ENCODE results near the gene DENND2D. TPM values are rescaled to one million over a fixed set of nuclear protein-coding genes. Genes with fewer than 3 reads are reported as not detected.

DENND2D gene
- polyA plus RNA-seq, 1 donor, result 1.0 TPM

- DNase-seq (ENCODE audit: low read depth), result no peak
Measured at GRCh38 chr1:111203681-111204200, 3.3 kb upstream of the DENND2D start.

DNA sequence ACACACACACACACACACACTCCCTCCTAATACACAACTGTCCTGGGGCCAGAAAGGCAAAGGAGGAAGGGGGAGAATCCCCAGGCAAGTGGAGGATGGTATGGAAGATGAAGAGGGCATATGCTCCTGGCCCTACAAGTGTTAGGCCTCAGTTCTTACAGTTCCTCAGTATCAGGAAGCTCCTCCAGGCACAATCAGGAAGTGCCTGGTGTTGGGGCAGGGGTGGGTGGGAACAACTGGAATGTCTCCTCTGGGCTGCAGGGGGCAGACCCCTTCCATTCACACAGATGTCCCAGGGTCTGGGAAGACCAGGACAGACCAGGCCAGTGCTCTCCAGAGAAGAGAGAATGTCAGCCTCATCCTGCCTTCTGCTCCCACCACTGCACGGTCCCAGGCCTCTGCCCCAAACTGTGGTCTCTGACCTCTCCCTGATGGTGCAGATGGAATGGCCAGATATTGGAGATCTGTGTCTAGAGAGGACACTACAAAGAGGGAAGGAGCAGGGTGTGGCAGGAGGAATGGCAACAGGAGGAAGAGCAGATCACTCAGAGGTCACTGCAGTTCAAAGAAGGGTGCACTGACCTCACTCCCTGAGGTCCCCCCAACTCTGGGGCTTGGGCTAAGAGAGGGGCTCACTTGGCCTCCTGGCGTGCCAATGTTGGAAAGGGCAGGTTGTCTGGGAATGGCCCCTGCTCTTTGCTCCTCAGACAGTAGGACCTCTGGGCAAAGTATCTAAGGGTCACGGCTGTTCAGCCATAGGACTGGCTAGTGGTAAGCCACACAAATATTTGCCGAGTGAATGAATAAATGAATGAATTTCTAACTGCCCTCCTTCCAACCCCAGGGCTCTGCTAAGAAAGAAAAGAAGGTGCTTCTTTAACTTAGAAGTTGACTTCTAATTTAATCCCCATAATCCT, 2.5 kb upstream of the DENND2D start:
- no peak for DNase-seq (ENCODE audit: low read depth)

- no peak for DNase-seq (ENCODE audit: low read depth)
Measured at GRCh38 chr1:111202366-111202706, 1.9 kb upstream of the DENND2D start.

- DNase-seq (ENCODE audit: low read depth), result no peak
Measured at GRCh38 chr1:111201275-111202090, 1.0 kb upstream of the DENND2D start.

DNA sequence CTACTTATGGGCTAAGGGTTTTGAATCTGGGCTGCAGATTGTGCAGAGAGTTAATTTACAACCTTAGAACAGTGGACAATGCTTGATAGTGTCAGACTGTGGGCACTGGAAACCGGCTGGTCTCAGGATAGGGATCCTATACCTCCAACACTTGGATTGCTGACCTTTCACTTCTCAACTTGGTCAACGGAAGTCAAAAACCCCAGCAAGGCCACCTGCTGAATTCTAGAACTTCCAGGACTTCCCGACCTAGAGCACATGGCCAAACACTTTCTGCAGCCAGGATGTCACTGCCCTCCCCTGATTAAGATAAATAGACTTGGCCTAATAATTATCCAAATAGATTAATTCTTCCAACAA, 336 bp upstream of the DENND2D start:
- DNase-seq (ENCODE audit: low read depth), result no peak

DNA sequence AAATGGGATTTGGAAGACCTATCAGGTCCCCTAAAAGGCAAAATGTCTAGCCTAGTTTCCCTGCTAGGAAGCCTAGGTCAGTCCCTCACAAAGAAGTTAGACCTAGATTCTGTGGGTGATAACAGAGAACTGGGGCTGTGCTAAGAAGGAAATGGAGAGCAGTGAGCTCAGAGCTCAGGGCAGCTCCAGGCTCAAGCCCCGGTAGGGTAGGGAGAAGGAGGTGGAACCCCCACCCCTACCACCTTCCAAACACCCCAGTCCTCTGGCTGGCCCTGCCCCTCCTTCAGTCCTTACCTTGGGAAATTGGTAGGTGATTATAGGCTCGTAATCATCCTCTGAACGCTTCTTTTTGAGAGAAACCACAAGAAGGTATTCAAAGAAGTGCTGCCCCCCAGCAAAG, 1.1 kb downstream of the DENND2D start:
- DNase-seq (ENCODE audit: low read depth), result no peak

- no peak for DNase-seq (ENCODE audit: low read depth)
Measured at GRCh38 chr1:111198836-111199235, 1.6 kb downstream of the DENND2D start.

DNA sequence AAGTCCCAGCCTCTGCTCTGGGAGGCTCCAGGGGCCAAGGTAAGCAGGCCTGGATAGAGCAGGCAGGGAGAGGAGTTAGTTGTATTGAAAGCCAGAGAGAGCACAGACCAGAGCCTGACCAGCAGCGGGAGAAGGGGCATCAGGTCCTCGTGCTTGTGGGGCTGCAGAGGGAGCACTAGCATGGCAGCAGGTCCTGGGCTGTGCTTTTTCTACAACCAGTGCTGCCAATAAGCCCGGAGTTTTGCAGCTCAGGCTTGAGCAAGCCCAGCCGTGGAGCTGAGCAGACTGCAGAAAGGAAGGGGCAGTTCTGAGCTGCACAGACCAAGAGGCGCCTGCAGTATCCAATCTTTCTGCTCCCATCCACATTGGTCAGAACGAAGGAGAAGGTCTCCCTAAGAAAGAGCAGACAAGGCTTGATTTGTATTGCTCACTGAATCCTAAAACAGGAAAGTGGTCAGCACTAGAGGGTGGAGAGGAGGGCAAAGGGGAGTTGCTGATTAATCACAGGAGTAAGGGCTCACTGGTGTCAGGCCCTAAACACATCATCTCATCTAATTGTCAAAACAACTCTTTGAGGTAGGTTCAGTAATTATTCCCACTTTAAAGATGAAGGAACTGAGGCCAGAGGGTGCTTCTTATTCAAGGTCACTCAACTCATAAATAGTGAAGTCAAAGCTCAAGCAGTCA, 2.7 kb downstream of the DENND2D start:
- no peak for DNase-seq (ENCODE audit: low read depth)

DNA sequence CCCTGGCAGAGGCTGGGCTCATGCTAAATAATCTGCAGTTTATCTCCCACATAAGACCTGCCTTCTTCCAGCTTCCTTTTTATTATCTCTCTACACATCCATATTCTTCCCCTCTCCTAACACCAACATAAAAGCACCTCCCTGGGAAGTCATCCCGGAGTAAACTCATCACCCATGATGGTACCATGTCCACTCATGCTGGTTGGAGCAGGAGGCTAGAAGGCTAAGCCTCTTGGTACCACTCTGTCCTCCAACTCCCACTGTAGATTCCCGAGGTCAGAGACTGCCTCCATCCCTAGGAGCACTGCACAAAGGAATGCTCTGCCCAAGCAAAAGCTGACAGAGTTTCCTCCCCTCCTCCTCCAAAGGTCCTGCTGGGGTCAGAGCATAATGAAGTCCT, 4.2 kb downstream of the DENND2D start:
- DNase-seq (ENCODE audit: low read depth), result no peak

DNA sequence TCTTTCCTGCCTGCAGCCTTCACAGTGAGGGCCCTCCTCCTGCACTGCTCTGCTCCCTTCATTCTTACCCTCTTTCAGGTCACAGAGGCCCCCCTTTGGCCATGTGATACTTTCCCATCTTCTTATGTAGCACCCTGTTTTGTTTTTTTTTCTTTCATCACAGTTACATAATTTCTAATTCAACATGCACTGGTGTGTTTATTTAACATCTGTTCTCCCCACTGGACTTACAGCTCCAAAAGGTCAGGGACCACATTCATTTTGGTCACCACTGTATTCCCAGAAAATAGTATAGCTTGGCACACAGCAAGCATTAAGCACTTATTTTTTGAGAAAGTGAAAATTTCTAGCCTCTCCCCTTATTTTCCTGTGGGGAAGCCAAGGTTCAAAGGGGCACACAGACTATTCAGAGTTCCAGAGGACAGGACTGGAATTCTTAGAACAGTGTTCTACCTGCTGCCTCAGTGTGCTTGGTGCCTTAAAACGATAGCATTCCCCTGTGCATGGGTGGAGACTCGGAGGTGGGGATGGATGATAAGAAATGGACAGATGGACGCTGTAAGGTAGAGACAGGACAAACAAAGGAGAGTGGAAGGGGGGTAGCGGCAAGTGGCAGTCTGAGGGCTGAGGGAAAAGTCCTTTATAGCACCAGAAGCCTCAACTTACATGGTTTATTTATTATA, 5.3 kb downstream of the DENND2D start:
- no peak for DNase-seq (ENCODE audit: low read depth)

- no peak for DNase-seq (ENCODE audit: low read depth)
Measured at GRCh38 chr1:111193712-111194480, 6.5 kb downstream of the DENND2D start.

DNA sequence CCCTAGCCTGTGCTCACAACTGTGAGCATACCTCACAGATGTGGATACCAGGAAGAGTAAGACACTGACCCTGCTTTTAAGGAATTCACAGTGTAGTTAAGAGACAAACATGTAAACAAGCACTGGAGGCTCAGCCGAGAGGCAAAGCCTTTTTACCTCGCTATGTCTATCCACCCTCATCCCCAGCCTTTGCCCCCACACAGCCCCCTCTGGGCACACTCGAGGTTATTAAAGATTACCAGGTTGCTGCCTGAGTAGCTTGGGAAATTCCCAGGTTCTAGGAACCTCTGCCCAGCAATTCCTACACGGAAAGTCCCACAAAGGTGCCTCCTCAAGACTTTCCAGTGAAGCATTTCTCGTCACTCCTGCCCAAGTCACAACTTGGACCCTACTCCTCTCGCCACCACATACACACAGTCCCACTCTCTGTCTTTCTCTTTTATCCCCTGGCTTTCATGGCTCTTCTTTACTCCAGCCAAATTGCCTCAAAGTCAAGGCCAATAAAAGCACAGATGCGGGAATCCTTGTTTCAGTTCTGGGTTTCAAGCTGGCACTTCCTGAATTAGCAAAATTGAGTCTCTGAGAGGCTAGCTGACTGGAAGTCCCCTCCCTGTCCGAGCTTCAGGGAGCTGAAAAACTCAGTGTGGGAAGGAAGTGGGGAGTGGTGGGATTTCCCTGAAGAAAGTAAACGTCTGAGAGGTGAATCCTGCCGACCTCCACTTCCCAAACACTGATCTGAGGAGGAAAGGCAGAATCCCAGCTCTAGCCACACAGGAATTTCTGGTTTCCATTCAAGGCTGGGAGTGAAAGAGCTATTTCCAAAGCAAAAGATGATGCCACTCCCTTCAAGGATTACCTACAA, 7.6 kb downstream of the DENND2D start:
- no peak for DNase-seq (ENCODE audit: low read depth)

DNA sequence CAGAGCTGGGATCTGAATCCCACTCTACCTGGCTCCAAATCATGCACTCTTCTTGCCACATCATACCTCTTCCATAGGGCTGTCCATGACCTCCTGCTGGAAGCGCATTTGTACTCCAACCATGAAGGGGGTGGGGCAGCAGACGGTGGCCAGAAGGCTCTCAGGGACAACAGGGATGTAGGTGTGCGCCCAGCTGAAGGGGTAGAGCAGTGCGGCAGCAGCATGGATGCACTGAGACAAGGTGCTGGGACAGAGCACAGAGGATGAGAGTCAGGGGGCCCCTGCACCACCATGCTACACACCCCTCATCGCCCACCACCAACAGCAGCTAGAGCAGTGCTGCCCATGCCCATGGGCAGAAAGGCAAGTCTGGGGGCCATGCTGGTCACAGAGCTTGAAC, 8.4 kb downstream of the DENND2D start:
- DNase-seq (ENCODE audit: low read depth), result no peak

DNA sequence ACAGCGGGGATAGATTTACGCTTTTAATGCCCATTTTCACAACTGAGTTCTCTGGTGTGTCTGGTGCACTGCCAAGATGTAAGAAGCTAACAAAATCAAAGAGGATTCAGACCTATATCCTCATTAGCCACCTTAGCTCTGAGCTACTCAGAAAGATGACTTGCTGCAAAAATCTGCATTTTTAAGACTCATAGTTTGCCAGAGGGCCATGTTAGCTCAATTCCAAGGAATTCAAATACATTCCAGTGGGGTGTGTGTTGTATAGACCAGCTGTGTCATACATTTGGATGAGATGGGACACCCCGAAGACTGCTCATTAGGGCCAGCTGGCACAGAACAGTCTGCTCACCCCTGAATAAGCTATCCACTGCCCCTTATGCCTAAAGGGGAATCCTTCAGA, 8.9 kb downstream of the DENND2D start:
- no peak for DNase-seq (ENCODE audit: low read depth)

- DNase-seq (ENCODE audit: low read depth), result no peak
Measured at GRCh38 chr1:111190931-111191451, 9.5 kb downstream of the DENND2D start.

- DNase-seq (ENCODE audit: low read depth), result no peak
Measured at GRCh38 chr1:111184663-111185062, 15.8 kb downstream of the DENND2D start.

DNA sequence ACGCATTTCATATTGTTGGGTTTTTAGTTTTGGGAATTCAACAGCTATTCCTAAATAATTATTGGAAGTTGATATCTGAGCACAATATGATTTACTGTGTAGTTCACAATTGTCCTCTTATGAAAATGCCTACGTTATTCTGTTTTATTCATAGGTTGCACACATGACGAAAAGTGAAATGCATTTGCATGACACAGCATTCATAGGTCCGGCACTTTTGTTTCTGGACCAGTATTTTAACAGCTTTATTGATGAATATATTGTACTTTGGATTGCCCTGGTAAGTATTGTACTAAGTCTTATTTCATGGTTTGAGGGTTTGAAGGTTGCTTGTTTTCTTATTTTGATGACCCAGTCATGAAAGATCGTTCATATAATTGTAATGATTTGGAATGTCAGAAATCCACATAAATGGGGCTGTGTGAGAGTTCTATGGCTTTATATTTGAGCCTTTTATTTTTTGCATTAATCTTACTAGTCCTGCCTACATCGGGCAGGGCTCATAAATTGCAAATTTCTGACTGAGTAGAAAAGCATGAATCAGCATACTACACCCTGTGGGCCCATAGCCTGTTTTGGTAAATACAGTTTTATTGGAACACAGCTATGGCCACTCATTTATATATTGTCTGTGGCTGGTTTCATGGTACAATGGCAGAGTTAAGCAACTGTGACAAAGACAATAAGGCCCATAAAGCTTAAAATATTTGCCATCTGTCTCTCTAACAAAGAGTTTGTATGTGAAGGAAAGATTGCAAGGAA, 17.0 kb downstream of the DENND2D start:
- DNase-seq (ENCODE audit: low read depth), result no peak

DNA sequence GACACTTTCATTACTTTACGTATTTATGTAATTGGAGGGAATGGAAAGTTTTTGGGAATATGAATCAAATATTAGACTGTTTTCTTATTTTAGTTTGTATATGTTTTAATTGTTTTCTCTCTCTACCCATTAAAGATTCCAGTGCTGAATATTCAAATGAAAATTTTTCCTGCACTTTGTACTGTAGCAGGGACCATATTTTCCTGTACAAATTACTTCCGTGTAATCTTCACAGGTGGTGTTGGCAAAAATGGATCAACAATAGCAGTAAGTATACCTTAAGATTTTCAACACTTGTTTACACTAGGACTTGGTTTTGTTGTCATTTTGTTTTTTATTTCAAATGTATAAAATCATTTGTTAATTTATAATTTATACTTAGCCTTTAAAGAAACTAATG, 18.4 kb downstream of the DENND2D start:
- DNase-seq (ENCODE audit: low read depth), result no peak
